Uterus (tissue), 4 donors: Measurements from ENCODE around the gene SIRT2. TPM values are rescaled to one million over a fixed set of nuclear protein-coding genes. Genes with fewer than 3 reads are reported as not detected.

Experiments used
- DNase-seq, 2 donors: peaks; one replicate each; pipeline ENCODE4 v3.0.0-alpha.2; 2019 to 2020
- H3K27ac ChIP-seq, 2 donors: fragments of 200-600 bp; sonication (generic); 1 replicate in 1 of 2; 2 replicates in 1 of 2; pipeline ENCODE4 v1.5.1; 2016 to 2018
- H3K27me3 ChIP-seq, 2 donors: fragments of 200-600 bp; sonication (generic); one replicate each; pipeline ENCODE4 v1.5.1; 2018 to 2019; ENCODE audit warnings: control low read depth in 1 of 2
- H3K36me3 ChIP-seq, 2 donors: fragments of 200-600 bp; sonication (generic); one replicate each; pipeline ENCODE4 v1.5.1; 2019; ENCODE audit warnings: control low read depth in 1 of 2
- H3K4me1 ChIP-seq, 2 donors: fragments of 200-600 bp; sonication (generic); one replicate each; pipeline ENCODE4 v1.5.1; 2018 to 2019; ENCODE audit warnings: control low read depth in 1 of 2
- H3K4me3 ChIP-seq, 2 donors: fragments of 200-600 bp; sonication (generic); 1 replicate in 1 of 2; 2 replicates in 1 of 2; pipeline ENCODE4 v1.5.1; 2018 to 2019; ENCODE audit warnings: mild to moderate bottlenecking in 1 of 2
- H3K9me3 ChIP-seq, 2 donors: fragments of 200-600 bp; sonication (generic); one replicate each; pipeline ENCODE4 v1.5.1; 2019; ENCODE audit warnings: control low read depth in 1 of 2
- CTCF ChIP-seq, 4 experiments: fragments of 200-600 bp in 2 of 4; fragments of 450-650 bp in 2 of 4; sonication (generic) in 2 of 4; IDR thresholded peaks; one replicate each; pipeline ENCODE4 v1.5.1; 2016 to 2019; ENCODE audit warnings: antibody characterized with exemption in 4 of 4, mild to moderate bottlenecking in 2 of 4, moderate library complexity in 1 of 4
- POLR2A ChIP-seq, 2 donors: fragments of 450-650 bp; IDR thresholded peaks; one replicate each; pipeline ENCODE4 v1.6.1; 2016; ENCODE audit warnings: antibody characterized with exemption in 2 of 2, mild to moderate bottlenecking in 1 of 2, moderate library complexity in 1 of 2
- intact Hi-C: fragments of 100-400 bp; cut with DNase I; formaldehyde crosslinking; loops from one replicate; pipeline ENCODE4 v1.15.1; 2023; ENCODE audit warnings: low total_unique reads
- total RNA-seq, 4 donors: library from RNA; depleted of rRNA in 3 of 4; stranded (reverse); fragments of >200 nt in 3 of 4; gene quantifications; one replicate each; pipeline versions ENCODE4 v1.1.0 to v1.2.4, GENCODE V29; 2014 to 2023
- donor health status: DM: yes; HTN: yes; CAD: no.

The SIRT2 gene
- total RNA-seq, 4 donors from 2014 or later, result 46.0 to 171 (median 80.2) TPM

GRCh38 chr19:38836983-38837626, 62.3 kb downstream of the SIRT2 start:
- no peak overlapping the region for H3K27ac ChIP-seq
- TF ChIP-seq CTCF (IDR thresholded peaks at IDR 0.05), result no peak
- TF ChIP-seq POLR2A (IDR thresholded peaks at IDR 0.05), result no peak
- H3K27me3 ChIP-seq, result no peaks in the 10 kb centered on the region
- intact Hi-C loops, result no loop called here
- H3K4me3 ChIP-seq, result no peak overlapping the region
- H3K9me3 ChIP-seq, result no peaks in the 10 kb centered on the region
- H3K4me1 ChIP-seq, result no peaks in the 10 kb centered on the region
- no peaks in the 10 kb centered on the region for H3K36me3 ChIP-seq
- DNase-seq, result no peak

GRCh38 chr19:38836159-38836982, 63.0 kb downstream of the SIRT2 start:
- Histone ChIP-seq H3K27ac (no peak overlapping the region), H3K9me3 (no peaks in the 10 kb centered on the region), H3K27me3 (no peaks in the 10 kb centered on the region), H3K4me1 (no peaks in the 10 kb centered on the region), H3K36me3 (no peaks in the 10 kb centered on the region), H3K4me3 (no peak overlapping the region)
- no peak for DNase-seq
- intact Hi-C loops, result no loop called here
- TF ChIP-seq CTCF (IDR thresholded peaks at IDR 0.05) (no peak), POLR2A (IDR thresholded peaks at IDR 0.05) (no peak)

- Histone ChIP-seq H3K36me3 (no peaks in the 10 kb centered on the region), H3K27me3 (no peaks in the 10 kb centered on the region), H3K9me3 (no peaks in the 10 kb centered on the region), H3K27ac (no peak overlapping the region), H3K4me1 (no peaks in the 10 kb centered on the region), H3K4me3 (no peak overlapping the region)
- no peak for TF ChIP-seq CTCF (IDR thresholded peaks at IDR 0.05)
- TF ChIP-seq POLR2A (IDR thresholded peaks at IDR 0.05), result no peak
- DNase-seq, result no peak
- intact Hi-C loops, result no loop called here
Measured at GRCh38 chr19:38834590-38834989, 64.8 kb downstream of the SIRT2 start.

- H3K4me1 ChIP-seq, result no peaks in the 10 kb centered on the region
- no peaks in the 10 kb centered on the region for H3K27me3 ChIP-seq
- no peak overlapping the region for H3K27ac ChIP-seq
- DNase-seq, result no peak
- no peaks in the 10 kb centered on the region for H3K9me3 ChIP-seq
- intact Hi-C loops, result no loop called here
- no peak for TF ChIP-seq POLR2A (IDR thresholded peaks at IDR 0.05)
- TF ChIP-seq CTCF (IDR thresholded peaks at IDR 0.05), result no peak
- H3K36me3 ChIP-seq, result no peaks in the 10 kb centered on the region
- H3K4me3 ChIP-seq, result no peak overlapping the region
Measured at GRCh38 chr19:38834104-38834490, 65.3 kb downstream of the SIRT2 start.

GRCh38 chr19:38833092-38833425, 66.4 kb downstream of the SIRT2 start:
- Histone ChIP-seq H3K36me3 (no peaks in the 10 kb centered on the region), H3K27me3 (no peaks in the 10 kb centered on the region), H3K4me3 (no peak overlapping the region), H3K27ac (peak overlapping the region; percentile 88 to 90), H3K4me1 (no peaks in the 10 kb centered on the region), H3K9me3 (no peaks in the 10 kb centered on the region)
- intact Hi-C loops, result no loop called here
- no peak for TF ChIP-seq CTCF (IDR thresholded peaks at IDR 0.05)
- TF ChIP-seq POLR2A (IDR thresholded peaks at IDR 0.05), result no peak
- DNase-seq, result no peak
